Neural cell (in vitro differentiated cells): ENCODE data around the gene VEGFD. TPM values are rescaled to one million over a fixed set of nuclear protein-coding genes. Genes with fewer than 3 reads are reported as not detected.

Experiments used
- H2AFZ ChIP-seq: fragments of 200-600, 300-800 bp; sonication (generic), shearing (Covaris generic); 2 replicates; pipeline ENCODE4 v1.6.0; 2014; ENCODE audit warnings: low read depth, mild to moderate bottlenecking, antibody characterized with exemption, low read length, moderate library complexity
- H3F3A ChIP-seq: fragments of 200-600 bp; shearing (Covaris generic); 2 replicates; pipeline ENCODE4 v1.6.1; 2016; ENCODE audit warnings: mild to moderate bottlenecking, moderate library complexity, mixed read lengths, antibody characterized with exemption, low read length; ENCODE audit not compliant: insufficient read depth, poor library complexity, severe bottlenecking
- H3K27ac ChIP-seq: fragments of 200-600, 300-800 bp; sonication (generic), shearing (Covaris generic); 2 replicates; pipeline ENCODE4 v1.5.1; 2014; ENCODE audit warnings: mild to moderate bottlenecking, low read length, moderate library complexity
- H3K27me3 ChIP-seq: fragments of 300-800, 200-600 bp; sonication (generic), shearing (Covaris generic); 2 replicates; pipeline ENCODE4 v1.6.0; 2014; ENCODE audit warnings: mild to moderate bottlenecking, low read depth, low read length, moderate library complexity; ENCODE audit not compliant: insufficient read depth
- H3K36me3 ChIP-seq: fragments of 300-800, 200-600 bp; sonication (generic), shearing (Covaris generic); 2 replicates; pipeline ENCODE4 v1.5.1; 2014; ENCODE audit warnings: mild to moderate bottlenecking, antibody characterized with exemption, low read length, moderate library complexity; ENCODE audit not compliant: insufficient read depth
- H3K4me2 ChIP-seq: fragments of 300-800, 200-600 bp; sonication (generic), shearing (Covaris generic); 2 replicates; pipeline ENCODE4 v1.6.0; 2014; ENCODE audit warnings: mild to moderate bottlenecking, low read length
- H3K4me3 ChIP-seq: fragments of 300-800, 200-600 bp; sonication (generic), shearing (Covaris generic); 2 replicates; pipeline ENCODE4 v1.5.1; 2014; ENCODE audit warnings: mild to moderate bottlenecking, low read length, moderate library complexity
- H3K79me2 ChIP-seq: fragments of 200-600 bp; shearing (Covaris generic); replicated peaks from 2 replicates; pipeline ENCODE4 v1.6.0; 2014; ENCODE audit warnings: mild to moderate bottlenecking, low read length, moderate library complexity; ENCODE audit not compliant: insufficient read depth
- H3K9ac ChIP-seq: fragments of 300-800, 200-600 bp; sonication (generic), shearing (Covaris generic); 2 replicates; pipeline ENCODE4 v1.6.1; 2016; ENCODE audit warnings: mild to moderate bottlenecking, low read length, mixed read lengths
- H3K9me2 ChIP-seq: fragments of 200-600 bp; shearing (Covaris generic); 2 replicates; pipeline ENCODE4 v1.6.1; 2016; ENCODE audit warnings: mild to moderate bottlenecking, low read length, mixed read lengths; ENCODE audit not compliant: insufficient read depth
- H3K9me3 ChIP-seq: fragments of 200-600, 300-800 bp; sonication (generic), shearing (Covaris generic); 2 replicates; pipeline ENCODE4 v1.6.1; 2016; ENCODE audit warnings: mild to moderate bottlenecking, mixed run types, low read length, moderate library complexity, mixed read lengths
- H4K20me1 ChIP-seq: fragments of 200-600 bp; shearing (Covaris generic); 2 replicates; pipeline ENCODE4 v1.6.1; 2016; ENCODE audit warnings: mild to moderate bottlenecking, mixed run types; ENCODE audit not compliant: insufficient read depth
- EP300 ChIP-seq: fragments of 450-650 bp; conservative IDR thresholded peaks from 2 replicates; pipeline ENCODE4 v1.6.1; 2014; ENCODE audit warnings: antibody characterized with exemption, mild to moderate bottlenecking, moderate library complexity; ENCODE audit not compliant: poor library complexity, severe bottlenecking
- EZH2 ChIP-seq: fragments of 200-600, 300-800 bp; shearing (Covaris generic), sonication (generic); IDR thresholded peaks from 2 replicates; pipeline ENCODE4 v1.6.1; 2014; ENCODE audit warnings: antibody characterized with exemption, low read length, borderline replicate concordance, mild to moderate bottlenecking; ENCODE audit not compliant: insufficient read depth, poor library complexity, severe bottlenecking
- MXI1 ChIP-seq: fragments of 450-650 bp; conservative IDR thresholded peaks from 2 replicates; pipeline ENCODE4 v1.6.1; 2014; ENCODE audit warnings: antibody characterized with exemption, mild to moderate bottlenecking; ENCODE audit not compliant: poor library complexity, severe bottlenecking
- POLR2AphosphoS5 ChIP-seq: IDR thresholded peaks from 2 replicates; pipeline ENCODE4 v1.6.1; 2012
- RAD21 ChIP-seq: fragments of 450-650 bp; conservative IDR thresholded peaks from 2 replicates; pipeline ENCODE4 v1.6.1; 2014; ENCODE audit warnings: antibody characterized with exemption, mild to moderate bottlenecking, moderate library complexity
- REST ChIP-seq: IDR thresholded peaks from 2 replicates; pipeline ENCODE4 v1.6.1; 2012; ENCODE audit warnings: borderline replicate concordance
- SMC3 ChIP-seq: fragments of 450-650 bp; conservative IDR thresholded peaks from 2 replicates; pipeline ENCODE4 v1.6.1; 2014; ENCODE audit warnings: antibody characterized with exemption, mild to moderate bottlenecking, moderate library complexity; ENCODE audit not compliant: poor library complexity
- TAF1 ChIP-seq: IDR thresholded peaks from 2 replicates; pipeline ENCODE4 v1.6.1; 2012; ENCODE audit warnings: low read depth
- polyA plus RNA-seq: library from polyadenylated mRNA; depleted of rRNA; stranded (reverse); fragments of >200 nt; gene quantifications from 2 replicates; pipeline ENCODE4 v1.2.3, GENCODE V29; 2014
- TF ChIP-seq, protein P1 (sequence below): fragments of 450-650 bp; IDR thresholded peaks from 2 replicates; pipeline ENCODE4 v1.5.1; 2014; ENCODE audit warnings: antibody characterized with exemption, mild to moderate bottlenecking, moderate library complexity; ENCODE audit not compliant: poor library complexity, severe bottlenecking

The VEGFD gene
- polyA plus RNA-seq, 1 donor from 2014 or later: not detected

DNA sequence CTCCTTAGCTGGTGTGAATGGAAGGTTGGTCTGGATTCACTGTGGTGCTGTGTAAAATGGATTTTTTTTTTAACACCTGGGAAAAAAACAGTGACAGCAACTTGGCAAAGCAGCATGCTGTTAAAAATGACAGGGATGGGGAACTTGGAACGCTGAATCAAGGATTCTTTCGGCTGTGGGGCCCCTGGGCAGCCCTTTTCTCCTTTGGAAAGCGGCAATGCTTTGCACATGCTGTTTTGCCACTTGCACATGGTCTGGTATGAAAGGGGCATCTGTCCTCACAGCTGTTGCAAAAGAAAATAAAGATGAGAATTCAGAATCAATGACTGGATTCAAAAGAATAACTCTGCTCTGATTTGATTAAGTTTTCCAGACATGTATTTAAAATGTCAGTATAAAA, 38.2 kb downstream of the VEGFD start:
- Histone ChIP-seq H3K79me2 (no peaks in the 10 kb centered on the region), H3K27ac (no peak overlapping the region), H3K27me3 (no peaks in the 10 kb centered on the region), H4K20me1 (no peaks in the 10 kb centered on the region), H3K9me3 (no peaks in the 10 kb centered on the region), H3K9ac (no peak overlapping the region), H2AFZ (no peak overlapping the region), H3K4me3 (no peak overlapping the region), H3F3A (no peaks in the 10 kb centered on the region), H3K36me3 (no peaks in the 10 kb centered on the region), H3K4me2 (no peak overlapping the region), H3K9me2 (no peaks in the 10 kb centered on the region)
- TF ChIP-seq SMC3 (no peak), POLR2AphosphoS5 (no peak), EP300 (no peak), EZH2 (no peak), RAD21 (no peak), MXI1 (no peak), TAF1 (no peak), REST (no peak)
- TF ChIP-seq, protein P1, sequence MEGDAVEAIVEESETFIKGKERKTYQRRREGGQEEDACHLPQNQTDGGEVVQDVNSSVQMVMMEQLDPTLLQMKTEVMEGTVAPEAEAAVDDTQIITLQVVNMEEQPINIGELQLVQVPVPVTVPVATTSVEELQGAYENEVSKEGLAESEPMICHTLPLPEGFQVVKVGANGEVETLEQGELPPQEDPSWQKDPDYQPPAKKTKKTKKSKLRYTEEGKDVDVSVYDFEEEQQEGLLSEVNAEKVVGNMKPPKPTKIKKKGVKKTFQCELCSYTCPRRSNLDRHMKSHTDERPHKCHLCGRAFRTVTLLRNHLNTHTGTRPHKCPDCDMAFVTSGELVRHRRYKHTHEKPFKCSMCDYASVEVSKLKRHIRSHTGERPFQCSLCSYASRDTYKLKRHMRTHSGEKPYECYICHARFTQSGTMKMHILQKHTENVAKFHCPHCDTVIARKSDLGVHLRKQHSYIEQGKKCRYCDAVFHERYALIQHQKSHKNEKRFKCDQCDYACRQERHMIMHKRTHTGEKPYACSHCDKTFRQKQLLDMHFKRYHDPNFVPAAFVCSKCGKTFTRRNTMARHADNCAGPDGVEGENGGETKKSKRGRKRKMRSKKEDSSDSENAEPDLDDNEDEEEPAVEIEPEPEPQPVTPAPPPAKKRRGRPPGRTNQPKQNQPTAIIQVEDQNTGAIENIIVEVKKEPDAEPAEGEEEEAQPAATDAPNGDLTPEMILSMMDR: no peak

GRCh38 chrX:15344106-15344505, 40.1 kb downstream of the VEGFD start:
- Histone ChIP-seq H3K9ac (no peak overlapping the region), H4K20me1 (no peaks in the 10 kb centered on the region), H3K27ac (no peak overlapping the region), H3K4me3 (no peak overlapping the region), H2AFZ (no peak overlapping the region), H3K36me3 (no peaks in the 10 kb centered on the region), H3K9me3 (no peaks in the 10 kb centered on the region), H3K9me2 (no peaks in the 10 kb centered on the region), H3F3A (no peaks in the 10 kb centered on the region), H3K27me3 (no peaks in the 10 kb centered on the region), H3K79me2 (no peaks in the 10 kb centered on the region), H3K4me2 (no peak overlapping the region)
- no peak for TF ChIP-seq EP300
- no peak for TF ChIP-seq POLR2AphosphoS5
- TF ChIP-seq, protein P1: no peak
- TF ChIP-seq EZH2: no peak
- TF ChIP-seq TAF1: no peak
- TF ChIP-seq REST: no peak
- TF ChIP-seq MXI1: no peak
- TF ChIP-seq RAD21: no peak
- no peak for TF ChIP-seq SMC3
